RPMI7951 (cell line): ENCODE data around the gene CSRNP2. TPM values are rescaled to one million over a fixed set of nuclear protein-coding genes. Genes with fewer than 3 reads are reported as not detected.
"Not testable (repeated sequence)": the region's sequence is repeated elsewhere in the genome, so short reads cannot be mapped to it uniquely, and the experiment has no call there.

Experiments used
- DNase-seq: peaks from one replicate; pipeline ENCODE4 v3.0.0-alpha.2; 2012; ENCODE audit warnings: low read depth
- total RNA-seq: library from RNA; depleted of rRNA; stranded (reverse); fragments of >200 nt; shearing (Covaris generic); gene quantifications from 2 replicates; pipeline ENCODE4 v1.2.3, GENCODE V29; 2014

The CSRNP2 gene
- total RNA-seq, 1 experiment from 2014 or later = 10.0 TPM

- not testable (repeated sequence) for DNase-seq
Measured at GRCh38 chr12:51078346-51078745, 5.0 kb downstream of the CSRNP2 start.

- DNase-seq = no peak
Measured at GRCh38 chr12:51077930-51078329, 5.5 kb downstream of the CSRNP2 start.

GRCh38 chr12:51076236-51076930 lies 7.0 kb downstream of the CSRNP2 start:
- DNase-seq = no peak

GRCh38 chr12:51075390-51075789 lies 8.0 kb downstream of the CSRNP2 start:
- DNase-seq = no peak

GRCh38 chr12:51071663-51072062 lies 11.7 kb downstream of the CSRNP2 start:
- DNase-seq = no peak

- DNase-seq = no peak
Measured at GRCh38 chr12:51070004-51070403, 13.4 kb downstream of the CSRNP2 start.

GRCh38 chr12:51067771-51068170 lies 15.6 kb downstream of the CSRNP2 start:
- no peak for DNase-seq

- DNase-seq = no peak
Measured at GRCh38 chr12:51067229-51067628, 16.2 kb downstream of the CSRNP2 start.

GRCh38 chr12:51065530-51065929 lies 17.9 kb downstream of the CSRNP2 start:
- DNase-seq = no peak

- DNase-seq = no peak
Measured at GRCh38 chr12:51062631-51063397, 20.6 kb downstream of the CSRNP2 start.

GRCh38 chr12:51059086-51059485 lies 24.3 kb downstream of the CSRNP2 start:
- no peak for DNase-seq

- DNase-seq = peak; percentile 44
Measured at GRCh38 chr12:51056242-51056641, 27.2 kb downstream of the CSRNP2 start.

GRCh38 chr12:51055060-51055459 lies 28.3 kb downstream of the CSRNP2 start:
- no peak for DNase-seq

GRCh38 chr12:51051787-51052186 lies 31.6 kb downstream of the CSRNP2 start:
- no peak for DNase-seq

GRCh38 chr12:51049525-51049924 lies 33.9 kb downstream of the CSRNP2 start:
- no peak for DNase-seq

GRCh38 chr12:51048661-51049251 lies 34.6 kb downstream of the CSRNP2 start:
- DNase-seq = no peak

- peak; percentile 97 for DNase-seq
Measured at GRCh38 chr12:51047655-51048540, 35.5 kb downstream of the CSRNP2 start, which contains the start of gene LETMD1. Gene LETMD1 (plus strand): TSS chr12:51048327. CDS start chr12:51048357, 30 bp downstream.

- DNase-seq = no peak
Measured at GRCh38 chr12:51036279-51036678, 47.1 kb downstream of the CSRNP2 start.

- DNase-seq = no peak
Measured at GRCh38 chr12:51033457-51034089, 49.8 kb downstream of the CSRNP2 start.

- no peak for DNase-seq
Measured at GRCh38 chr12:51033048-51033447, 50.3 kb downstream of the CSRNP2 start.

GRCh38 chr12:51028813-51029150 lies 54.6 kb downstream of the CSRNP2 start:
- peak; percentile 28 for DNase-seq
